ENCODE results near the gene FGD4. TPM values are rescaled to one million over a fixed set of nuclear protein-coding genes. Genes with fewer than 3 reads are reported as not detected.

The FGD4 gene
- total RNA-seq, 1 experiment from 2014 or later, result 39.7 TPM

- POLR2A ChIA-PET, result no interaction called here
Observed at GRCh38 chr12:32627976-32628375, 228.6 kb downstream of the FGD4 start.

More at GRCh38 chr12:32627976-32628375, 228.6 kb downstream of the FGD4 start:
- no peak overlapping the region for H3K4me3 Mint-ChIP-seq
- DNase-seq (ENCODE audit: low spot score), result no peak
- no peak overlapping the region for H3K27ac Mint-ChIP-seq
- ATAC-seq, result no peak
- no peaks in the 10 kb centered on the region for H3K4me1 Mint-ChIP-seq
- peaks cover 32% of the 10 kb centered on the region for H3K36me3 Mint-ChIP-seq
- CTCF ChIA-PET, result no interaction called here
- H3K27me3 Mint-ChIP-seq (ENCODE audit: low read depth), result no peaks in the 10 kb centered on the region
- TF ChIP-seq CREB1 (CRISPR knock-in tag; IDR thresholded peaks at IDR 0.05) (no peak), JUN (CRISPR knock-in tag; IDR thresholded peaks at IDR 0.05) (no peak), PRRX2 (CRISPR knock-in tag; IDR thresholded peaks at IDR 0.05) (no peak), ARID4B (CRISPR knock-in tag; IDR thresholded peaks at IDR 0.05; ENCODE audit: borderline replicate concordance) (no peak), SMAD3 (CRISPR knock-in tag; IDR thresholded peaks at IDR 0.05; ENCODE audit: borderline replicate concordance) (no peak), ZNF416 (CRISPR knock-in tag; IDR thresholded peaks at IDR 0.05) (no peak), ZNF232 (CRISPR knock-in tag; IDR thresholded peaks at IDR 0.05) (no peak), NR1H2 (CRISPR knock-in tag; IDR thresholded peaks at IDR 0.05) (no peak), ZNF219 (CRISPR knock-in tag; IDR thresholded peaks at IDR 0.05; ENCODE audit: borderline replicate concordance) (no peak), TCF7 (CRISPR knock-in tag; IDR thresholded peaks at IDR 0.05; ENCODE audit: low read depth) (no peak), ATF3 (CRISPR knock-in tag; conservative IDR thresholded peaks at IDR 0.05) (no peak), OVOL2 (CRISPR knock-in tag; IDR thresholded peaks at IDR 0.05; ENCODE audit: borderline replicate concordance) (no peak), ESRRA (CRISPR knock-in tag; IDR thresholded peaks at IDR 0.05; ENCODE audit: borderline replicate concordance) (no peak), ZNF423 (CRISPR knock-in tag; IDR thresholded peaks at IDR 0.05) (no peak), PREB (CRISPR knock-in tag; IDR thresholded peaks at IDR 0.05; ENCODE audit: borderline replicate concordance) (no peak), TP53 (CRISPR knock-in tag; IDR thresholded peaks at IDR 0.05) (no peak)
- TF ChIP-seq, protein P1, sequence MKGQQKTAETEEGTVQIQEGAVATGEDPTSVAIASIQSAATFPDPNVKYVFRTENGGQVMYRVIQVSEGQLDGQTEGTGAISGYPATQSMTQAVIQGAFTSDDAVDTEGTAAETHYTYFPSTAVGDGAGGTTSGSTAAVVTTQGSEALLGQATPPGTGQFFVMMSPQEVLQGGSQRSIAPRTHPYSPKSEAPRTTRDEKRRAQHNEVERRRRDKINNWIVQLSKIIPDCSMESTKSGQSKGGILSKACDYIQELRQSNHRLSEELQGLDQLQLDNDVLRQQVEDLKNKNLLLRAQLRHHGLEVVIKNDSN (CRISPR knock-in tag; IDR thresholded peaks at IDR 0.05), result no peak
- TF ChIP-seq, protein P2, sequence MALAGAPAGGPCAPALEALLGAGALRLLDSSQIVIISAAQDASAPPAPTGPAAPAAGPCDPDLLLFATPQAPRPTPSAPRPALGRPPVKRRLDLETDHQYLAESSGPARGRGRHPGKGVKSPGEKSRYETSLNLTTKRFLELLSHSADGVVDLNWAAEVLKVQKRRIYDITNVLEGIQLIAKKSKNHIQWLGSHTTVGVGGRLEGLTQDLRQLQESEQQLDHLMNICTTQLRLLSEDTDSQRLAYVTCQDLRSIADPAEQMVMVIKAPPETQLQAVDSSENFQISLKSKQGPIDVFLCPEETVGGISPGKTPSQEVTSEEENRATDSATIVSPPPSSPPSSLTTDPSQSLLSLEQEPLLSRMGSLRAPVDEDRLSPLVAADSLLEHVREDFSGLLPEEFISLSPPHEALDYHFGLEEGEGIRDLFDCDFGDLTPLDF (CRISPR knock-in tag; IDR thresholded peaks at IDR 0.05), result no peak
- TF ChIP-seq, protein P3, sequence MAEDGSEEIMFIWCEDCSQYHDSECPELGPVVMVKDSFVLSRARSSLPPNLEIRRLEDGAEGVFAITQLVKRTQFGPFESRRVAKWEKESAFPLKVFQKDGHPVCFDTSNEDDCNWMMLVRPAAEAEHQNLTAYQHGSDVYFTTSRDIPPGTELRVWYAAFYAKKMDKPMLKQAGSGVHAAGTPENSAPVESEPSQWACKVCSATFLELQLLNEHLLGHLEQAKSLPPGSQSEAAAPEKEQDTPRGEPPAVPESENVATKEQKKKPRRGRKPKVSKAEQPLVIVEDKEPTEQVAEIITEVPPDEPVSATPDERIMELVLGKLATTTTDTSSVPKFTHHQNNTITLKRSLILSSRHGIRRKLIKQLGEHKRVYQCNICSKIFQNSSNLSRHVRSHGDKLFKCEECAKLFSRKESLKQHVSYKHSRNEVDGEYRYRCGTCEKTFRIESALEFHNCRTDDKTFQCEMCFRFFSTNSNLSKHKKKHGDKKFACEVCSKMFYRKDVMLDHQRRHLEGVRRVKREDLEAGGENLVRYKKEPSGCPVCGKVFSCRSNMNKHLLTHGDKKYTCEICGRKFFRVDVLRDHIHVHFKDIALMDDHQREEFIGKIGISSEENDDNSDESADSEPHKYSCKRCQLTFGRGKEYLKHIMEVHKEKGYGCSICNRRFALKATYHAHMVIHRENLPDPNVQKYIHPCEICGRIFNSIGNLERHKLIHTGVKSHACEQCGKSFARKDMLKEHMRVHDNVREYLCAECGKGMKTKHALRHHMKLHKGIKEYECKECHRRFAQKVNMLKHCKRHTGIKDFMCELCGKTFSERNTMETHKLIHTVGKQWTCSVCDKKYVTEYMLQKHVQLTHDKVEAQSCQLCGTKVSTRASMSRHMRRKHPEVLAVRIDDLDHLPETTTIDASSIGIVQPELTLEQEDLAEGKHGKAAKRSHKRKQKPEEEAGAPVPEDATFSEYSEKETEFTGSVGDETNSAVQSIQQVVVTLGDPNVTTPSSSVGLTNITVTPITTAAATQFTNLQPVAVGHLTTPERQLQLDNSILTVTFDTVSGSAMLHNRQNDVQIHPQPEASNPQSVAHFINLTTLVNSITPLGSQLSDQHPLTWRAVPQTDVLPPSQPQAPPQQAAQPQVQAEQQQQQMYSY (CRISPR knock-in tag; IDR thresholded peaks at IDR 0.05), result no peak
- TF ChIP-seq, protein P4, sequence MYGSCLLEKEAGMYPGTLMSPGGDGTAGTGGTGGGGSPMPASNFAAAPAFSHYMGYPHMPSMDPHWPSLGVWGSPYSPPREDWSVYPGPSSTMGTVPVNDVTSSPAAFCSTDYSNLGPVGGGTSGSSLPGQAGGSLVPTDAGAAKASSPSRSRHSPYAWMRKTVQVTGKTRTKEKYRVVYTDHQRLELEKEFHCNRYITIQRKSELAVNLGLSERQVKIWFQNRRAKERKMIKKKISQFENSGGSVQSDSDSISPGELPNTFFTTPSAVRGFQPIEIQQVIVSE (CRISPR knock-in tag; IDR thresholded peaks at IDR 0.05; ENCODE audit: borderline replicate concordance), result no peak
- H3K9me3 Mint-ChIP-seq, result no peaks in the 10 kb centered on the region

Measured in WTC11 (cell line).